Transverse colon (tissue), 4 donors: ENCODE data around the gene LARGE1.

Experiments used
- CTCF ChIP-seq, 5 experiments: fragments of 200-600 bp in 3 of 5; fragments of 450-650 bp in 2 of 5; sonication (generic) in 3 of 5; IDR thresholded peaks; 1 replicate in 2 of 5; 2 replicates in 3 of 5; pipeline ENCODE4 v1.5.1; 2016 to 2017; ENCODE audit warnings: antibody characterized with exemption in 5 of 5, inconsistent platforms in 3 of 5, mild to moderate bottlenecking in 2 of 5, moderate library complexity in 1 of 5
- POLR2AphosphoS5 ChIP-seq, 3 donors: sonication (generic); formaldehyde crosslinking; IDR thresholded peaks; one replicate each; pipeline ENCODE4 v1.6.1; 2016; ENCODE audit warnings: antibody characterized with exemption in 3 of 3

GRCh38 chr22:33908171-33909074 is 11.9 kb downstream of the LARGE1 start:
- TF ChIP-seq CTCF (IDR thresholded peaks at IDR 0.05) (no peak), POLR2AphosphoS5 (IDR thresholded peaks at IDR 0.05) (no peak)
